Measurements from ENCODE around the gene ALKBH8. TPM values are rescaled to one million over a fixed set of nuclear protein-coding genes. Genes with fewer than 3 reads are reported as not detected.
A peak's percentile ranks its signal among the peaks of the same experiment; 100 is the strongest.
"Not testable (repeated sequence)": the region's sequence is repeated elsewhere in the genome, so short reads cannot be mapped to it uniquely, and the experiment has no call there.

ALKBH8 gene
- total RNA-seq, 2 experiments from 2014 or later, result 18.6 to 19.8 TPM

DNA sequence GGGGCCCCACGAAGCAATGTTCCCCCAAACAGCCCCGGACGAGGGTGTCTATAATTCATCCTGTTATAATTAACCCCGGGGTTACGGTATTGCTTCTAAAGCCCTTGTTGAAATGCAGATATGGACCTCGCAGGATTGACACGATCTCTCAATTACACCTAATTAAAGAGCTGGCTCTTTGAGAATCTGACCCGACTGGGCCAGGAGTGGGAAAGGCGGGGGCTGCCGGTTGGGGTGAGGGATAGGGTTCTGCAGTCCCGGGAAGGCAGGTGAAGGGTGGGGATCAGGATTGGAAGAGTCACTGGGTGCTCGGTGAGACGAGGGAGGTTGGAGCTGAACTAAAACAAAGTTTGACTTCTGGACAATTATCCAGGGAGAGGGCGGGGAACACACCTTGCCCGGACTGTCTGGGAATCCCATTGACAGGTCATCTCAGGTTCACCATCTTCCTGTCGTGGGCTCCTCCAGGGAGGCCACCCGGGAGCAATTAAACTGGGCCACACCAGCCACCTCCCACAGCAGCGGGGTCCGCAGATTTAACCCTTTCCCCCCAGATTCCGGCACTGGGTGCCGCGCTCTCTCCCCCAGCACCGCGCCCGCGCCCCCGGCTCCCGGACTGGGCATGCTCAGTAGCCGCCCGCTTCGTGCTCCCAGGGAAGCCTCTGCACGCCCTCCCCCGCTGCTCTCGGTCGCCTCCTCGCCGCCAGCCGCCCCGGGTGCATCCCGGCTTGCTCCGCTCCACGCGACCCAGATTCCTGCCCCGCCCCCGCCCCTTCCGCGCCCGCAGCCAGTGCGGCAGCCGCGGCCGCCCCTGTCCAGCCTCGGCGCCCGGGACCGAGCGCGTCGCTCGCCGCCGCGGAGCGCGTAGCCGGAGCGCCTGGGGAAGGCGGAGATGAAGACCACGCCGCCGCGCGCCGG, 25.2 kb upstream of the ALKBH8 start, which contains the start of gene ELMOD1:
Gene ELMOD1, plus strand, starts transcription at position 688 of the 918 bp plus-strand sequence. CDS start 27,043 bp downstream, outside the sequence.
- H3K27me3 Mint-ChIP-seq, result peaks cover 98% of the 10 kb centered on the region
- H3K27ac Mint-ChIP-seq, result no peak within 1 kb of the TSS
- H3K36me3 Mint-ChIP-seq, result peaks cover 2% of the 10 kb centered on the region
- H3K9me3 Mint-ChIP-seq, result peaks cover 3% of the 10 kb centered on the region
- peak; percentile 48 for DNase-seq
- H3K4me3 Mint-ChIP-seq, result peak within 1 kb of the TSS; percentile 84
- H3K4me1 Mint-ChIP-seq, result peaks cover 16% of the 10 kb centered on the region

DNA sequence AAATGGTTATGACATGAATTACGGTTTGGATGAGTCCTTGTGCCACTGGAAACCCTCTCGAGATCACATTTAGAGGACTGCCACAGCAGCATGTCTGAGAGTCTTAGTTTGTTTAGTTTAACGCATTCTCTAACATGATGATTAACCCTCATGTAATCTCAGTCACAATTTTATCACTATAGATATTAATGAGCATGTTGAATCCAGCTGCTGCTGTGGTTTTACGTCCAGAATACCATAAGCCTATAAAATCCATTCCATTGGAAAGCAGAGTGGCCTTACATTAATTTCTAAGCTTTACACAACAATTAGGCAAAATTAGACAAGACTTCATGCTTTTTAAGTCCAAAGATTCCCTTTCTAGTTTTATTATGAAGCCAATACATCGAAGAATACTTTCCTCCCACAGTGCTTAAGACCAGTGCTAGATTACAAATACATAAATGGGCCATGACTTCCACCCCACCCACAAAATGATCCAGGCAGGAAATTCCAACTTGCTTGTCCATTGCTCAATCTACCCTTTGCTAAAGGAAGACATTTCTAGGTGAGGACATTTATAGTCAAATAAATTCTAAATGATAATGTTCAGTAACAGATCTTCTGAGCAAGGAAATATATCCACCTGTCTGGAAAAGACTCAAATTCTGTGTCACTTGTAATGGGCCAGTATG, 21.9 kb upstream of the ALKBH8 start:
- Mint-ChIP-seq H3K27ac (no peak overlapping the region), H3K4me3 (no peak overlapping the region), H3K9me3 (peaks cover 3% of the 10 kb centered on the region), H3K27me3 (peaks cover 77% of the 10 kb centered on the region), H3K4me1 (peaks cover 9% of the 10 kb centered on the region), H3K36me3 (peaks cover 2% of the 10 kb centered on the region)
- DNase-seq, result no peak

DNA sequence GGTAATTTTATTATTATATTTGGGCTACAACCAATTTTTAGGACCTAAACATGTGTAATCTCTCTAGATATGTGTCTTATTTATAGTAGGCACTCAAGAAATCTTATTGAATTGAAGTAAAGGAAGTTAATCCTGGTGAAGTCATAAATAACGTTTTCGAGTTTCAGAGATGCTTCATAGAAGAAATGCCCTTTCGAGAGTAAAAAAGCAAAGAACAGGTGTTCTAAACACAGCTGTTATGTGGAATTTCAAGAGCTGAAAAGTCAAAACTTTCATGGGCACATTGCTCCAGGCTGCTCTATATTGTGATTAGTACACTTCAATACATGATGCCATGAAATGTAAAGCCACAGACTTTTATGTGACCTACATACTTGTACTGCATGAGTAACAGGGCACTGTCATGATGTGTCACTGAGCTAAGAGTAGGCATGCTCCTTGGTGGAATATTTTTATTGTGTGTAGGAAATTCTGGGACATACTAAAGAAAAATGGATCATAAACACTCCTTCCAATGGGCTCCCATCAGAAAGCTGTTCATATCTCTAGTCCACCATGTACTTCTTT, 18.2 kb upstream of the ALKBH8 start:
- DNase-seq, result no peak
- Mint-ChIP-seq H3K4me1 (no peaks in the 10 kb centered on the region), H3K27me3 (peaks cover 50% of the 10 kb centered on the region)

DNA sequence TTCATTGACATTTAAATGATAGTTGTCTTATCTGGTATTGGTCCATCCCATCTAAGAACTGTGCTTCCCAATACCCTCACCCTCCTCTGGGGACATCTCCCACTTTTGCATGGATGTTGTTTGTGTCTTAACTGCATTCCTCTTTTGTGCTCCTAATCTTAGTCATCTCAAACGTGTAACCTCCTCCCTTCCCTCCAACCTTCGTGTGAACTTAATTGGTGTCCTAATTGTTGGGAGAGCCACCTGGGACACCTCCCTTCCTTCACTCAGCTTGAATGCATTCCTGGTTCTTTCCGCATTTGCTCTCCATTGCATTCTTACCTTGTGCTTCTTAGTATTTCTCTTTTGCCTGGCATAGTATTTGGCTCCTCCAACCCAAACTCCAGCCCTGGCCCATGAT, 15.6 kb upstream of the ALKBH8 start:
- DNase-seq, result no peak
- Mint-ChIP-seq H3K4me3 (no peak overlapping the region), H3K4me1 (peaks cover 7% of the 10 kb centered on the region), H3K36me3 (no peaks in the 10 kb centered on the region), H3K9me3 (peaks cover 5% of the 10 kb centered on the region), H3K27me3 (peaks cover 24% of the 10 kb centered on the region), H3K27ac (no peak overlapping the region)

More for the DNA sequence above, 18.2 kb upstream of the ALKBH8 start:
- peaks cover 5% of the 10 kb centered on the region for H3K9me3 Mint-ChIP-seq
- H3K36me3 Mint-ChIP-seq, result no peaks in the 10 kb centered on the region
- no peak overlapping the region for H3K4me3 Mint-ChIP-seq
- no peak overlapping the region for H3K27ac Mint-ChIP-seq

DNA sequence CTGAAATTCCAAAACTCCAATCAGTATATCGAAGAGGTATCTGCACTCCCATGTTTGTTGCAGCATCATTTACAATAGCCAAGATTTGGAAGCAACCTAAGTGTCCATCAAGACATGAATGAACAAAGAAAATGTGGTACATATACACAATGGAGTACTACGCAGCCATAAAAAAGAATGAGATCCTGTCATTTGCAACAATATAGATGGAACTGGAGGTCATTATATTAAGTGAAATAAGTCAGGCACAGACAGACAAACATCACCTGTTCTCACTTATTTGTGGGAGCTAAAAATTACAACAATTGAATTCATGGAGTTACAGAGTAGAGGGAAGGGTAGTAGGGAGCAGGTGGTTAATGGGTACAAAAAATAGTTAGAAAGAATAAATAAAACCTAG, 13.6 kb upstream of the ALKBH8 start:
- H3K9me3 Mint-ChIP-seq, H3K27ac Mint-ChIP-seq, H3K36me3 Mint-ChIP-seq, H3K4me1 Mint-ChIP-seq, H3K4me3 Mint-ChIP-seq, DNase-seq: not testable (repeated sequence)
- H3K27me3 Mint-ChIP-seq, result peaks cover 19% of the 10 kb centered on the region

DNA sequence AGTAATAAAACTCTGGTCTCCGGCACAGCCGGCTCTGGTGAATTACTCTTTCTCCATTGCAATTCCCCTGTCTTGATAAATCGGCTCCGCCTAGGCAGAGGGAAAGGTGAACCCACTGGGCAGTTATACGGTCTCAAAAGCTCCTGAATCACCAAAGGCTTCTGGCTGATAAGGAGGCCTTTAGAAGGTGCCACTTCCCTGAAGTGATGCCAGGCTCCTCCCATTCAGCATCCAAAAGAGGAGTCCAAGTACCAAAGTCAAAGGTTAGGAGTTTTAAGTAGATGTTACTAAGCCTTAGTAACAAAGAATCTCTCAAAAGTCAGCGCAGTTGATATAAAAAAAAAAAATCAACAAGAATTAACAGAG, 11.8 kb upstream of the ALKBH8 start:
- H3K27me3 Mint-ChIP-seq, result peaks cover 14% of the 10 kb centered on the region
- H3K9me3 Mint-ChIP-seq, result peaks cover 5% of the 10 kb centered on the region
- H3K36me3 Mint-ChIP-seq, result no peaks in the 10 kb centered on the region
- no peak for DNase-seq
- H3K4me3 Mint-ChIP-seq, result no peak overlapping the region
- peaks cover 7% of the 10 kb centered on the region for H3K4me1 Mint-ChIP-seq
- no peak overlapping the region for H3K27ac Mint-ChIP-seq

DNA sequence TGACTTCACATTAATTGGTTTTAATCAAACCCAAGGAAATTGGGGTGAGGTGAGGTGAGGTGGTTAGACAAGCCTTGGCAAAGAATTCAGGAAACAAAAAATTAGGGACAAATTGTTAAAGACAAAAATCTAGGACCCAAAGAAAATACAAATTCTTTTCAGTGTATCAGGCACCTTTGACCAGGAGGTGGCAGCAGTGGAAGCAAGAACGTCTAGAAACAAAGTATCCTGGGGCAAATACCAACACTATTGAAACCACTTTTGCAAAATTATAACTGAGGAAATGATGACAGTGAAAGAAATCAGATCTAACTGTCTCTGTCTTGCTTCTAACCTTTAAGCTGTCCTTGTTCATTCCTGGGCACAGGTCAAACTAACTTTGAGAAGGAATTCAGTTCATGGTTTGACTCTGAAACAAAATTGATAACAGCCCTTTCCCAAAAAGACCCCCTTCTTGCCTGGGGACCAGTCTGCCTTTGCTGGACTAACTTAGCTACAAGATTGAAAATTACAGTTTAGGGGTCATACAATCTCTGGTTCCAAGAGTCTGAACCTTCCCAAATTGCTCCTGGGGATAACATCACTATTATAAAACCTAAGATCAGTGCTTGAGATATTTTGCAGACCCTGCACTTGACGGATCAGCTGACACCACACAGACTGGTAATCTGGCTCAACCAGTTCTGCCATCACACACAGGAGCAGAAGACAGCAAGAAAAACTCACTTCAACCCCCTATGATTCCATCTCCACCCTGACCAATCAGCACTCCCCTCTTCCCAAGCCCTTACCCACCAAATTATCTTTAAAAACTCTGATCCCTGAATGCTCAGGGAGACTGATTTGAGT, 11.2 kb upstream of the ALKBH8 start:
- not testable (repeated sequence) for H3K4me3 Mint-ChIP-seq, H3K4me1 Mint-ChIP-seq, H3K36me3 Mint-ChIP-seq, H3K9me3 Mint-ChIP-seq, H3K27ac Mint-ChIP-seq
- peaks cover 16% of the 10 kb centered on the region for H3K27me3 Mint-ChIP-seq
- peak; percentile 25 for DNase-seq

DNA sequence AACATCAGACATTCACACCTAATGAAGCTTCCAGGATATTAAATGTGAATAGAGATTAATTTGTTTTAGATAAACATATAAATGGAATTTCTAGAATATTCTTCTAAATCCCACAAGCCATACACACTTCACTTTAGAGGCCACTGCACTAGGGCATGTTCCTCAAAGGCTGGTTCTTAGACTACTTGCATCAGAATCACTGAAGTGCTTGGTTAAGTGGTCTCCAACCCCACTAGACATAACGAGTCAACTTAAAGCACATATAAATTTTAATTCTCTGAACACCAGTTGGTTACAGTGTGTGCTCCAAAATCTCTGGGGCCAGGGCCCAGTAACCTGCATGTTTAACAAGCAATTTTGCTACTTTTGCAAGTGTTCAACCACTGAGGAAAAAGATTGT, 7.9 kb upstream of the ALKBH8 start:
- Mint-ChIP-seq H3K4me3 (no peak overlapping the region), H3K4me1 (peaks cover 7% of the 10 kb centered on the region), H3K27ac (no peak overlapping the region), H3K27me3 (peaks cover 7% of the 10 kb centered on the region), H3K9me3 (no peaks in the 10 kb centered on the region), H3K36me3 (no peaks in the 10 kb centered on the region)
- no peak for DNase-seq

DNA sequence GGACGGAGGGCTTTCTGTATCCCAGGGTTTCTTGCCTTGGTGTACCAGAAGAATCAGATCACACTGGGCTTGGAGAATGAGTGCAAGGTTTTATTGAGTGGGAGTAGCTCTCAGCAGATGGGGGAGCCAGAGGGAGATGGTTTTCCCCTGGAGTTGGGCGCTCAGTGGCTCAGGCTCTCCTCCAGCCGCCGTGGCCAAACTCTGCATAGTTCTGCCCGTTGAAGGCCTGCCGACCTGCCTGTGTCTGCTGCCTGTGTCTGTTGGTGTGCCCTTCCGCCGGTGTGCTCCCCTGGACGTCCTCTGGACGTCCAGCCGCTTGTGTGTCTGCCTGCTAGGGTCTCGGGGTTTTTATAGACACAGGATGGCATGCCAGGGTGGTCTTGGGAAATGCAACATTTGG, 4.5 kb upstream of the ALKBH8 start:
- Mint-ChIP-seq H3K36me3 (no peaks in the 10 kb centered on the region), H3K27ac (no peak overlapping the region), H3K4me1 (peaks cover 16% of the 10 kb centered on the region), H3K27me3 (peaks cover 7% of the 10 kb centered on the region), H3K9me3 (no peaks in the 10 kb centered on the region), H3K4me3 (no peak overlapping the region)
- no peak for DNase-seq

DNA sequence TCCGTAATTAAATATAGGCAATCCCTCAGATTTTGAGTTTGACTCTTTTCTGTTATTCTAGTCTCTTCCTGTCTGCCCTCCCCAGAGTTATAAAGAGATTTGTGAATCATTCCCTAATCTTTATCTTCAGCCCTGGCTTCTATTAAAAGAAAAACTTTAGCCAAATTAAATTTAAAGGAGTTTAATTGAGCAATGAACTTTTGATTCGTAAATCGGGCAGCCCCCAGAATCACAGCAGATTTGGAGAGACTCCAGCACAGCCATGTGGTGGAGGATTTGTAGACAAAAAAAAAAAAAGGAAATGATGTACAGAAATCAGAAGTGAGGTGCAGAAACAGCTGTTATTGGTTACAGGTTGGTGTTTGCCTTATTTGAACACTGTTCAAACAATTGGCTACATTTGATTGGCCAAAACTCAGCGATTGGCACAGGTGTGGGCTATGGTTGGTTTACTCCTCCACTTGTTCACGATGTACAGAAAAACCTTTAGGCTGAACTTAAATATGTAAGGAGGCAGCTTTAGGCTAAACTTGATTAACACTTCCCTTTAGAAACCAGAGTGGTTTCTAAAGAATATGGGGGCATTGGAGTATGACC, 2.3 kb upstream of the ALKBH8 start:
- Mint-ChIP-seq H3K9me3 (no peaks in the 10 kb centered on the region), H3K4me3 (no peak overlapping the region), H3K36me3 (no peaks in the 10 kb centered on the region), H3K4me1 (peaks cover 33% of the 10 kb centered on the region), H3K27ac (no peak overlapping the region), H3K27me3 (peaks cover 3% of the 10 kb centered on the region)
- no peak for DNase-seq

DNA sequence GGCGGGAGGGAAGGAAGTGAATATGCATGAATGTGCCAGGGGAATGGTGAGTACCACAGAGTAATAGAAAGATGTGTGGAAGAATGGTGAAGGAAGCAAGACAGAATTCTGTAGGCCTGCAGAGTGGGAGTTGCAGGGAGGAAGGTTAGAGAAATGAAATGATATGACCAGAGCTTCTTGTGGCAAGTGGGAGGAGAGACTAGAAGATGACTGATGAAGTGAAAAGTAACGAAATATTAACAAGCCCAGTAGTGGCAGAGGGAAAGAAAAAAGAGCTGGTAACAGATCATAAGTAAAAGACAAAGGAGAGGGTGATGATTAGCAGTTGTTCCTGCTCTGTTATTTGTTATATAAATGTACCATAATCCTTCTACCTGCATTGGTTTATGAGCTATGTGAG, 1.0 kb upstream of the ALKBH8 start:
- Mint-ChIP-seq H3K9me3 (no peaks in the 10 kb centered on the region), H3K36me3 (peaks cover 7% of the 10 kb centered on the region), H3K27ac (peak overlapping the region; percentile 94), H3K4me1 (peaks cover 44% of the 10 kb centered on the region), H3K4me3 (peak overlapping the region; percentile 94), H3K27me3 (no peaks in the 10 kb centered on the region)
- no peak for DNase-seq

DNA sequence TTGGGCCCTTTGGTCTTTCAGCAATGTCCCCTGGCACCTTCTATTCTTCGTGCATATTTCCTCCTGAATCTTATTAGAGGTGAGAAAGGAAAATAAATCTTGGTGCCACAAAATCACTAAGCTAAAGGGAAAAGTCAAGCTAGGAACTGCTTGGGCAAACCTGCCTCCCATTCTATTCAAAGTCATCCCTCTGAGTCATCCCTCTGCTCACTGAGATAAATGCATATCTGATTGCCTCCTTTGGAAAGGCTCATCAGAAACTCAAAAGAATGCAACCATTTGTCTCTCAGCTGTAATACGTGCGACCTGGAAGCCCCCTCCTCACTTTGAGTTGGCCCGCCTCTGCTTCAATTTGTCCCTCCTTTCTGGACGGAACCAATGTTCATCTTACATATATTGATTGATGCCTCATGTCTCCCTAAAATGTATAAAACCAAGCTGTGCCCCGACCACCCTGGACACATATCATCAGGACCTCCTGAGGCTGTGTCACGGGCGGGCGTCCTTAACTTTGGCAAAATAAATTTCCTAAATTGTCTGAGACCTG, 493 bp upstream of the ALKBH8 start:
- not testable (repeated sequence) for DNase-seq
- H3K27ac Mint-ChIP-seq, result peak overlapping the region; percentile 94

DNA sequence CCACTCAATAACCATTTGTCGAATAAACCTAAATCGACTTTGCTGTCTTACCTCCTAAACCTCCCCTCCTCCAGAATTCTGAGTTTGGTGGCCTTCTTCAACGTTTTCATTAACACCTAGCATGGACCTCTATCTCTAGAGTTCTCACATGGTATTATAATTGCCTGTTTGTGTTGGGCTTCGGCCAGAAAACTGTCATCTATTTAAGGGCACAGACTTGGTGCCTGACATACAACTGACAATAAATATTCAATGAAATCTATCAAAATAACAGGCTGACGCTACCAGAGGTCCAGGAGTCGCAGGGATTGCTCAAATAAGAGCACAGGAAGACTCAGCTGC, 687 bp downstream of the ALKBH8 start:
- peak overlapping the region; percentile 94 for H3K4me3 Mint-ChIP-seq
- DNase-seq, result no peak
- H3K36me3 Mint-ChIP-seq, result peaks cover 8% of the 10 kb centered on the region
- H3K4me1 Mint-ChIP-seq, result peaks cover 53% of the 10 kb centered on the region
- H3K9me3 Mint-ChIP-seq, result no peaks in the 10 kb centered on the region
- peak overlapping the region; percentile 94 for H3K27ac Mint-ChIP-seq
- no peaks in the 10 kb centered on the region for H3K27me3 Mint-ChIP-seq

More for the DNA sequence above, 493 bp upstream of the ALKBH8 start:
- H3K4me1 Mint-ChIP-seq, result peaks cover 50% of the 10 kb centered on the region
- not testable (repeated sequence) for H3K36me3 Mint-ChIP-seq, H3K9me3 Mint-ChIP-seq, H3K27me3 Mint-ChIP-seq
- H3K4me3 Mint-ChIP-seq, result peak overlapping the region; percentile 94

DNA sequence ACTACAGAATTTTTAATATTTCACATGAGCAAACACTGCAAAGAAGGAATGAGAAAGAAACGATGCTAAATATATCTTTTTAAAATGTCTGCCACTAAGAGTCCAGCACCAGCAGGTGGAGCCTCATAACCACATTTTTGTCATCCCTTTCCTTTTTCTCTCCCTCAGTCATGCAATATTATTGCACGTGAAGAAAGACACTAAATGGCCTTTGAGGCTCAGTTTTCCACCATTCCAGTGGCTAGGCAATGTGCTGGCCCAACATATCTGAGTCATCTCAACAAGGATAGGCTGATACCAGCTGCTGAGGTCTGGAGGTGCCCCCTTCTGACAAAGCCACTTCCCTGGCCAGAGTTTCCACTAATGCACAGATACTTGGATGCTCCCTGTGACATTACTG, 1.8 kb downstream of the ALKBH8 start:
- peaks cover 60% of the 10 kb centered on the region for H3K4me1 Mint-ChIP-seq
- peaks cover 18% of the 10 kb centered on the region for H3K36me3 Mint-ChIP-seq
- peak overlapping the region; percentile 72 for H3K27ac Mint-ChIP-seq
- peak; percentile 24 for DNase-seq
- no peaks in the 10 kb centered on the region for H3K9me3 Mint-ChIP-seq
- no peaks in the 10 kb centered on the region for H3K27me3 Mint-ChIP-seq
- H3K4me3 Mint-ChIP-seq, result peak overlapping the region; percentile 44
